GM19043 (cell line): ENCODE measurements around the gene DHX36.

Source experiments
- ATAC-seq: cut with Tn5 transposase; IDR thresholded peaks from one replicate; pipeline ENCODE4 v1.9.1; 2021; ENCODE audit warnings: low read depth; ENCODE audit not compliant: unreplicated experiment

The DHX36 gene

DNA sequence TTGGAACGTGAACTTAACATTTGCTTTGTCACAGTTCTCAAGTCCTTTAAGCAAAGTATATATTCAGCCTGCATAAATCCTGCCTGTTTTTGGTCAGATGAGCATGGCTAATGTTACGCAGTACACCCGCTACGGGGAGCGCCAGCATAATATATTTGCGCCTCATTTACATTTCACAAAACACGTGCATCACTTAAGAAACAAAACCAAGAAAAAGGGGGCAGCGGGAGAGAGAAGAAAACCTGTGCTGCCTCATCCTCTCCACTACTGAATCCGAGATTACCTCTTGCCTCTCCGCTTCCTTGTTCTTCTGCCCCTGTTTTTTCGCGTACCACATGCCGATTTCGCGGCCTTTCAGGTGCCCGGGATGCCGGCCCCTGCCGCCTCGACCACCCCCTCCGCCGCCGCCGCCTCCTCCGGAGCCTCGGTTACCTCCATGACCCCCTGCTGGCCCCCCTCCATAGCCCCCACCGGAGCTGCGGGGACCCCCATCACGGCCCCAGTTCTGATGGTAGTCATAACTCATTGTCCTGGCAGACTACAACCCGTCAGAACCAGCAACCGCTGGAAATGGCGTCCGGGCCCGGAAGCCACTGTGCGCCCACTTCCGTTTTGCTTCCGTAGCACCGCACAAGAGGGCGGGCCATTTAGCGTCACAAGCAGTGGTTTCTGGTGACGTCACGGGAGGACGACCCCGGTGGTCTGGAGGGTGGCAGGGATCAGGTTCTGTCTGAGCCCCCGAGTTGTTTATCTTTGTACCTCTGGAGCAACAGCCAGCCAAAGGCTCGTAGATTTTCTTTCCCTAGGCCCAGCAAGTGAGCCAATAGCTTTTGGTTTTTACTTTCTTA lies at the start of gene DHX36:
TSS of gene DHX36 (minus strand) at position 597 of the 848 bp plus-strand sequence. CDS start at position 526, 71 bp downstream.
- peak; percentile 92 for ATAC-seq

DNA sequence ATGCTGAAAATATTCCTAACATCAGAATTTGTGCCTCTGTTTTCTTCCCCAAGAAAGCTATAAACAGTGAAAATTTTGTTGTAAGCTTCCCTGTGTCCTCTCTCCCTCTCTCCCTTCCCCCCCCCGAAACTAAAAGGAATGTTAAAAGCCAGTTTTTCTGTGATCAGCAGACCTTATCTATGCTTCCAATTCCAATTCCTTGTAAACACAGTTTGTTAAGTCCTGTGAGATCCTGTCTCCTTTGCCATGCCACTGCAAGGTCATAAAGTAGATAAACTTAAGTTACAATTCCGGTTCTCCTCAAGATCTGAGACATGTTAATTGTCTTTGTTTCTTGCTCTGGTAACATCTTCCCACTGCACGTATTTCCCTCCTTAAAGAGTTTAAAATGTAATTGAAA lies 42.9 kb upstream of the DHX36 start:
- ATAC-seq, result no peak

DNA sequence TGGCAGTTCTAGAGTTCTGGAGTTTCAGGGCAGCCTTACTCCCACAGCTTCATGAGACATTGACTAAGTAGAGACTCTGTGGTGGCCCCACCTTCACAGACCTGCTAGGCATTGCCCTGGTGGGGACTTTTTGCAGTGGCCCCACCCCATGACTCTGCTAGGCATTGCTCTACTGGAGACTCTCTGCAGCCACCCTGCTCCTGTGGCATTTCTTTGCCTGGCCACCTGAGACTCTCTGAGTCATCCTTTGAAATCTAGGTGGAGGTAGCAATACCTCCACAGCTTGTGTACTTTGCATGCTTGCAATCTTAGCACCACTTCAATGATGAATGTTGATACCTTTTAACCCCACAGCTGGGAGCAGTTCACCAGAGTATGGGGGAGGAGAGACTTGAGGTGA lies 40.6 kb upstream of the DHX36 start:
- no peak for ATAC-seq

- ATAC-seq, result no peak
These were observed 36.8 kb upstream of the DHX36 start for GRCh38 chr3:154361099-154361498.

- no peak for ATAC-seq
These were observed 31.7 kb upstream of the DHX36 start for GRCh38 chr3:154356009-154356408.

DNA sequence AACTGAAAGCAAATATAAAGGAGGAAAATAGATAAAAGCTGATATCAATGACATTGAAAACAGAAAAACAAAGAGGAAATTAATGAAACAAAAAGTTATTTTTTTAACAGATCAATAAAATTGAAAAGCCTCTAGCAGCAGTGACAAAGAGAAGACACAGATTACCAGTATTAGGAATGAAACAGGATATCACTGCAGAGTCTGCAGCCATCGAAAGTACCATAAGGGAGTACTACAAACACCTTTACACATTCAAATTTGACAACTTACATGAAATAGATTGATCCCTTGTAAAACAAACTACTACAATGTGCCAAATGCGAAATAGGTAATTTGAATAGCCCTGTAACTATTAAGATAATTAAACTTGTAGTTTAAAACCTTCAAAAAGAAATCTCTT lies 24.9 kb upstream of the DHX36 start:
- no peak for ATAC-seq

DNA sequence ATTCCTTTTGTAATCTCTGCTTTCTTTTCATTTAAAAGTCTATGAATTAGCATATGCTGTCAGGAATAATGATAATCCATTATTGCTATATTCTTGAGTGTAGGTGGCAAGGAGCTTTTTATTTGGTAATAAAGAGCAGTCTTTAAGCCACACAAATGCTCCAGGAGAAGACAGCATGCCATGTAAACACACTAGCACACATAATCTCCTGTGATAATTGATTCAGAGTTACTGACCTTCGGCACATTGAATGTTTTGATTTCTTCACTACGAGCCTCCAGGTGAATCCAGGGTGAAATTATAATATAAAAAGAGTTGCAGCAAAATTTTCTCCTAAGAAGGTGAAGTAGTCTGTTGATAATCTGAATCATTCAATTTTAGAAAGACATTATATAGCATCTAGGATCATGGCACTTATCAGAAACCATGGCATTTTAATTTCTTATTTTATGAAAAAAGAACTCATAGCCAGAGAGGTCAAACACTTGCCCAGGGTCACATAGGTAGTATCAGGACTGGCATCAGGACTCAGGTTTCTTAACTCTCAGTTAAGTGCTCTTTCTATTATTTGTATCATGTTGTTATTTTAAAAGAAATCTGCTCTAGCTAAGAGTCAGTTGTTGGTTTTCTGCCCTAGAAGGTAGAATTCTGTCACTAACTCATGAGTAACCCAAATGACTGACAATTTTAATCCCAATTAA lies 21.3 kb upstream of the DHX36 start:
- ATAC-seq, result no peak

DNA sequence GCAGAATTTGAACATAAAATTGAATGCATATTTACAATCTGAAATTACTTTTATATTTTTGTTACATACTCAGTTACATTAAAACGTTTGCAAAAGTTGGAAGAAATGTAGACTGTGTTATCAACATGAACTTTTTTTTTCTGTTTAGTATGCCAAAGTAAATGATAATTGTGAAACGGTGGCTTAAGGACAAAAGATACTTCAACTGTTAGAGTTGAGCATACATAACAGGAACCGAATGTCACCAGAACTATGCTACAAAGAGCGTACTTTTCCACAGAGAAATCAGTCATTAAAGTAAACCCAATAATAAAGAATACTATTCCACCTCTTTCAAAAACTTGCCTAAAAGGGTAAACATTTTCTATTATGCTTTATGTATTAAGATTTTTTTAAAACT lies 14.3 kb upstream of the DHX36 start:
- no peak for ATAC-seq

DNA sequence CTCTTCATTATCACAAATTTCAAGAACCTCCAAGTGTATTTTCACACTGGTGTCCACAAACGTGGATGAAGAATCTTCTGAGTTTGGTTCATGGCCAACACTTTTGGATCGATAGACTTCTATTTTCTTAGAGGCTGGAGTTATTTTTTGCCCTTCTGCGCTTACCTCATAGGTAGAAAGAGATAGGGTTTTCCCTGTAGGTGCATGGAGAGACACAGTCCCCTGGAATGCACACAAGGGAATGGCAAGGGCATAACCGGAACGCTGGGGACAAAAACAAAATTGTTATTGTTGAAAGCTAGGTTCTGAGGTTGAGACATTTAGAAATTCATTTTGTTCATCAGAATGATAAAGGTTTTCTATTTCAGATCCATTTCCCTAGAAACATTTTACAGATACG lies 13.7 kb upstream of the DHX36 start:
- ATAC-seq, result no peak

GRCh38 chr3:154334973-154335420 lies 10.7 kb upstream of the DHX36 start:
- ATAC-seq, result no peak

DNA sequence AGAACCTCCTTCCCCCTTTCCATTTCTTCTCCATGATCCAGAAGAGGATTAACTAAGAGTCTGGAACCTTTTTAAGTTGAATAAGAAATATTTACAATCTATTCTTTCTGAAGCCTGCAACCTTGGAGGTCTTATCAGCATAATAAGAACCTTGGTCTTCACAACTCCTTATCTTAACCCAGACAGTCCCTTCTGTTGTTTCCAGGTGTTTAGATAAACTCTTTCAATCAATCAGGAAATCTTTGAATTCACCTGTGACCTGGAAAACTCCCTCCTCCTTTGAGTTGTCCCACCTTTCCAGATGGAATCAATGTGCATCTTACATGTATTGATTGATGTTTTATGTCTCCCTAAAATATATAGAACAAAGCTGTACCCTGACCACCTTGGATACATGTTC lies 3.6 kb upstream of the DHX36 start:
- no peak for ATAC-seq

- ATAC-seq, result no peak
These were observed 632 bp upstream of the DHX36 start for GRCh38 chr3:154324919-154325318.

- ATAC-seq, result no peak
These were observed 7.1 kb downstream of the DHX36 start for GRCh38 chr3:154316974-154317767.

GRCh38 chr3:154314152-154314551 lies 10.1 kb downstream of the DHX36 start:
- no peak for ATAC-seq

- no peak for ATAC-seq
These were observed 13.4 kb downstream of the DHX36 start for GRCh38 chr3:154310840-154311239.

DNA sequence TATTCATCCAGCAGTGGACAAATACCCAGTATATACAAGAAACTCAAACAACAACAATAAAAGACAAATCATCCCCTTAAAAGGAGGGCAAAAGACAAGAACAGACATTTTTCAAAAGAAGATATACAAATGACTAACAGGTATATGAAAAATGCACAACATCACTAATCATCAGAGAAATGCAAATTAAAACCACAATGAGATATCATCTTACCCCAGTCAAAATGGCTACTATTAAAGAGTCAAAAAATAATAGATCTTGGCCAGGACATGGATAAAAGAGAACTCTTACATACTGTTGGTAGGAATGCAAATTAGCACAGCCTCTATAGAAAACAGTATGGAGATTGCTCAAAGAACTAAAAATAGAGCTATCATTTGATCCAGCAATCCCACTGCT lies 16.9 kb downstream of the DHX36 start:
- ATAC-seq, result no peak

- peak; percentile 59 for ATAC-seq
These were observed 19.4 kb downstream of the DHX36 start for GRCh38 chr3:154304936-154305335.

GRCh38 chr3:154304116-154304786 lies 20.0 kb downstream of the DHX36 start:
- ATAC-seq, result no peak

DNA sequence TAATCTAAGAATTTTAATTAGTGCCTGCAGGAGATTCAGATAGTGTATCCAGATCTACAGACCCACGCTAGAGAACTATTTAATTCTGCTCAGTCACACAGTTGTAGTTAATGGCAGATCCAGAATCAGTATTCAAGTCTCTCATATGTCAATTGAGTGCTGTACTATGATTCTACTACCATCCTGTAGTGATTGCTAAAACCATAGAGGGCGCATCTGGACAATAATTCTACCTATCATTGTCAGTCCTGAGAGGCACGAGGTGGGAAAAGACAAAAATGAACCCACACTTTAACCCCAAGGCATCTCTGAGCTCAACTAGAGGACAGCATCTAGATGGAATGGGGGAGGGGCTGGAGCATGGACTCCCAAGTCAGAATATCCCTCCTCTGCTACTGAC lies 22.7 kb downstream of the DHX36 start:
- no peak for ATAC-seq

DNA sequence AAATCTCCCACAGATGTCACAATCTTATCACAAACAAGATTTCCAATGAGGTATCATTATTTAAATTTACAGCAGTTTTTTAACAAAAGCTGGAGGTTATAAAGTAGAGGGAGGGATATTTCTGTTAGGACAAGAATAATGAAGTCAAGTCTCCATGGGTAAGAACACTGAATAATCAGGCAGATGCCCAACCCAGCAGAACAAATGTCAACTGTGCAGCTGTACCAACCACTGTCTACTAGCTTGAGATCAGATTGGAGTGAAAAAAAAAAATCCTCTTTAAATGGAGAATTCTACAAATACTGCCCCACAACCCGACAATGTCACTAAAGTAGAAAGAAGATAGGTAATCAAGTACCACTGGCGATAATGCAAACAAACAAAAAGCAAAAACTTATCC lies 30.3 kb downstream of the DHX36 start:
- ATAC-seq, result no peak

DNA sequence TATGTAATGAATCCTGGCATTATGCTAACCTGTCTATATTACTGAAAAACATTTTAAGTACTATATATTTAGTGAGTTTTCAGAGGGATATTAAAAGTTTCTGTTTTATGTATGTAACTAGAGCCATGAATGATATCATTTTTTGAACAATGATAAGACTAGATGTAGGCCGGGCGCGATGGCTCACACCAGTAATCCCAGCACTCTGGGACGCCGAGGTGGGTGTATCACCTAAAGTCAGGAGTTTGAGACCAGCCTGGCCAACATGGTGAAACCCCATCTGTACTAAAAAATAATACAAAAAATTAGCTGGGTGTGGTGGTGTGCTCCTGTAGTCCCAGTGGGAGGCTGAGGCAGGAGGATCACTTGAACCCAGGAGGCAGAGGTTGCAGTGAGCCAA lies 34.1 kb downstream of the DHX36 start:
- no peak for ATAC-seq
